Uterus (tissue), 2 donors: Measurements from ENCODE around the gene MOB3A.

Experiments used
- CTCF ChIP-seq, 4 experiments: fragments of 200-600 bp in 2 of 4; fragments of 450-650 bp in 2 of 4; sonication (generic) in 2 of 4; IDR thresholded peaks; one replicate each; pipeline ENCODE4 v1.5.1; 2016 to 2019; ENCODE audit warnings: antibody characterized with exemption in 4 of 4, mild to moderate bottlenecking in 2 of 4, moderate library complexity in 1 of 4
- POLR2A ChIP-seq, 2 donors: fragments of 450-650 bp; IDR thresholded peaks; one replicate each; pipeline ENCODE4 v1.6.1; 2016; ENCODE audit warnings: antibody characterized with exemption in 2 of 2, mild to moderate bottlenecking in 1 of 2, moderate library complexity in 1 of 2

GRCh38 chr19:2117215-2117960 lies 21.3 kb upstream of the MOB3A start:
- TF ChIP-seq CTCF (IDR thresholded peaks at IDR 0.05) (no peak), POLR2A (IDR thresholded peaks at IDR 0.05) (no peak)
